GM18505 (cell line): ENCODE measurements around the gene SUCNR1.
"Not testable (repeated sequence)": the region's sequence is repeated elsewhere in the genome, so short reads cannot be mapped to it uniquely, and the experiment has no call there.

Source experiments
- ATAC-seq: cut with Tn5 transposase; IDR thresholded peaks from one replicate; pipeline ENCODE4 v1.9.1; 2021; ENCODE audit not compliant: unreplicated experiment
- POLR2A ChIP-seq: IDR thresholded peaks from 4 replicates; pipeline ENCODE4 v1.6.1; 2011; ENCODE audit warnings: borderline replicate concordance; ENCODE audit not compliant: insufficient read depth, insufficient read length; ENCODE audit errors: extremely low read depth

The SUCNR1 gene

DNA sequence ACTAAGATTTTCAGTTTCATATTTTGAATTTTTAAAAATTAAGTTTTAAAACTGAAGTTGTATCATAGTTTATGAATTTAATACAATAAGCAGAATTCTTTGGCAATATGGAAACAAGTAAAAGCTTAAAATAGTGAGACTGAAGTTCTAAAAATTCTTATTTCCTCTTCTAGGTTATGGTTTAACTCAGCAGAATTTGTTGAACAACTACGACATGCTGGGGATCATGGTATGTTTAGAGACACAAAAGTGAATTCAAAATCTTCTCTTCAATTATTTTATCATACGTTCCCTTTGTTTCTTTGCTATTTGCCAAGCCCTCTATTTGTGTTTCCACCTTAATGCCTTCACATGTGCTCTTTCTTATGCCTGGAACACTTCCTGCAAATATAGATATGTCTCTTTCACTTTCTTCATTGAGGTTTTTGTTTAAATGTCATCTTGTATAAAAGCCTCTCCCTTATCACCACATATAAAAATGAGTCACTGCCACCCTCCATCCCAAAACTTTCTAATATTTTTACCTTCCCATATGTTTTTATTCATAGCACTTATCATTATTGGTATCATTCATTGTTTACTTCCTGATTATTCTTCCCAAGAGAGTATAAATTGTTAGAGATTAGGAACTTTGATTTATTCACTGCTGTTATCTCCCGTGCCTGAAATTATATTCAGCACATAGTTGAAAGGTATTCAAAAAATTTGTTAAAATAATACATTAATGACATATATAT lies 6.4 kb downstream of the SUCNR1 start:
- no peak for TF ChIP-seq POLR2A
- no peak for ATAC-seq

DNA sequence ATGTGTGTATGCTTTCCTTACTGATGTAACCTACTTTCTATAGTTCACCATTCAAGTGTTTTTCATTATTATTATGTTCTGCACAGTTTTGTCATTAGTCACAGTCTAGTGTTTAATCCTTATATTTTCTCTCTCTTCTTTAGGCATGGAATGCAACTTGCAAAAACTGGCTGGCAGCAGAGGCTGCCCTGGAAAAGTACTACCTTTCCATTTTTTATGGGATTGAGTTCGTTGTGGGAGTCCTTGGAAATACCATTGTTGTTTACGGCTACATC lies 6.9 kb downstream of the SUCNR1 start:
- no peak for ATAC-seq
- TF ChIP-seq POLR2A: no peak

DNA sequence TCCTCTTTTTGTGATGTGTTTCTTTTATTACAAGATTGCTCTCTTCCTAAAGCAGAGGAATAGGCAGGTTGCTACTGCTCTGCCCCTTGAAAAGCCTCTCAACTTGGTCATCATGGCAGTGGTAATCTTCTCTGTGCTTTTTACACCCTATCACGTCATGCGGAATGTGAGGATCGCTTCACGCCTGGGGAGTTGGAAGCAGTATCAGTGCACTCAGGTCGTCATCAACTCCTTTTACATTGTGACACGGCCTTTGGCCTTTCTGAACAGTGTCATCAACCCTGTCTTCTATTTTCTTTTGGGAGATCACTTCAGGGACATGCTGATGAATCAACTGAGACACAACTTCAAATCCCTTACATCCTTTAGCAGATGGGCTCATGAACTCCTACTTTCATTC lies 7.7 kb downstream of the SUCNR1 start:
- ATAC-seq: no peak
- TF ChIP-seq POLR2A: no peak

DNA sequence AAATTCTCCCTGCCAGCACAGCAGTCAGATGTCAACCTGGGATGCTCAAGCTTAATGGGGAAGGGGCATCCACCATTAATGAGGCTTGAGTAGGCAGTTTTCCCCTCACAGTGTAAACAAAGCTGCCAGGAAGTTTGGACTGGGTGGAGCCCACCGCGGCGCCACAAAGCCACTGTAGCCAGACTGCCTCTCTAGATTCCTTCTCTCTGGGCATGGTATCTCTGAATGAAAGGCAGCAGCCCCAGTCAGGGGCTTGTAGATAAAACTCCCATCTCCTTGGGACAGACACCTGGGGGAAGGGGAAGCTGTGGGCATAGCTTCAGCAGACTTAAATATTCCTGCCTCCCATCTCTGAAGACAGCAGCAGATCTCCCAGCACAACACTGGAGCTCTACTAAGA lies 12.0 kb downstream of the SUCNR1 start:
- not testable (repeated sequence) for ATAC-seq

DNA sequence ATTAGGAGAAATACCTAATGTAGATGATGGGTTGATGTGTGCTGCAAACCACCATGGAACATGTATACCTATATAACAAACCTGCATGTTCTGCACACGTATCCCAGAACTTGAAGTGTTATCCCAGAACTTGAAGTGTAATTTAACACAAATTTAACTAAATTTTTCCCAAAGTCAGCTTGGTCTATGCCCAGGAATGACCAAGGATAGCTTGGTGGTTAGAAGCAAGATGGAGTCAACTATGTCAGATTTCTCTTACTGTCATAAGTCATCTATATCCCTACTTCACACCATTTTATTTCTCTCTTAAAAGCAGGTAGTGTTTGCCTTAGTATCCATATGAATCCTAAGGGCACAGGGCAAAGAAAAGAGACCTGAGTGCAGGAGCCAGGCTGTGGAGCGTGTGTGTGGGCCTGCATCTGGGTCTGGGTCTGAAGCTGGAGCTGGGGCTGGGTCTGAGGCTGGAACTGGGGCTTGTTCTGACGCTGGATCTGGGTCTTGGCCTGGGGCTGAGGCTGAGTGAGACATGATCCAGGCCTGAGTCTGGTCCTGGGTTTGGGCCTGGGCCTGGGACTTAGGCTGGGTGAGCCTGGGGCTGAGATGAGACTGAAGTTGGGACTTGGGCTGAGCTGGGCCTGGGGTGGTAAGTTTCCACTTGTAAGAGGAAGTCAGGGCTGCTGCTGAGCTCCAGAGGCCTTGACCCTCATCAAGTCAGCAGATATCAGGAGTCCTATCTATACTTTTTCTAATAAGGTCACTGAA lies 14.2 kb downstream of the SUCNR1 start:
- not testable (repeated sequence) for ATAC-seq

DNA sequence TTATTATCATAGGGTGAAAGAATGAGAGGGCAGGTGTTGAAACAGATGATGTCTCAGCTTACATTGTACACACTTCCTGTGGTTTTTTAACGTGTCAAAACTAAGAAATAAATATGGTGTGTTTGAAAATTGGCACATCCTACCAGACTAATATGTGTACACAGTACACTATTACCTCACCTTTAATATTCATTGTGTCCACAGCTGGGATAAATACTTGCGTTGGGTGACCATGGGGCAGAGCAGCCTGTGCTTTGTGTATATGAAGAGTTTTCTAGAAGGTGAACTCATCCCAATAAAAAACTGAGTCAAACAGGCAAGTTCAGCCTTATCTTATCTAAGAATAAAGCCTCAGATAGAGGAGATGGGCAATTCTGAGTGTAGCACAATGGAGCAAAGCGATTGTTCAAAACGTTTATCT lies 17.3 kb downstream of the SUCNR1 start:
- peak; percentile 62 for ATAC-seq
- no peak for TF ChIP-seq POLR2A

DNA sequence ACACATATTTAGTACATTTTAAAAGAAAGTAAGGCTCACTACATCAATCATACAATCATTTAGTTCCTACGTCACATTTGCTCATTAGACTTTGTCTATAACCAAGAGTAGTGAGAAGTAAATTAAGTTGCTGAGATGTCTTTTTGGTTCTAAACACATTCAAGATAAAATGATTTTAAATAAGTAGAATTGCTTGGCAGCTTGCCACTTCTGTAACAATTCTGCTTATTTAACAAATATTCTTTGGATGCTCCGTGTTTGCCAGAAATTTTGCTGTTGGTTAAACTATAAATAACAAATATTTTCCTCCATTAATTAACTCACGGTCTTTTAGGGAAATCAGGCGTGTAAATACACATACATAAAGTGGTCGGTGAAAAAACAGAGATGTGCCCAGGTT lies 18.3 kb downstream of the SUCNR1 start:
- TF ChIP-seq POLR2A: no peak
- ATAC-seq: no peak

DNA sequence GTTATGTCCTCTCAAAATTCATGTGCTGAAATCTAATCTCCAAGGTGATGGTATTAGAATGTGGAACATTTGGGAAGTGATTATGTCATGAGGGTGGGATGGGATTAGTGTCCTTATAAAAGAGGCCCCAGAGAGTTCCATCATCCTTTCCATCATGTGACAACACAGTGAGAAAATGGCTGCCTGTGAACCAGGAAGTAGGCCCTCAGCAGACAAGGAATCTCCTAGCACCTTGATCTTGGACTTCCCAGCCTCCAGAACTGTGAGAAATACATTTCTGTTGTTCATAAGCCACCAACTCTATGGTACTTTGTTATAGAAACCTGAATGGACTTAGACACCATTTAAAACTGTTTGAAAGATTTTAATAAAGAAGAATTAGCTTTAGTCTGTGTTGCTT lies 20.8 kb downstream of the SUCNR1 start:
- ATAC-seq: no peak

DNA sequence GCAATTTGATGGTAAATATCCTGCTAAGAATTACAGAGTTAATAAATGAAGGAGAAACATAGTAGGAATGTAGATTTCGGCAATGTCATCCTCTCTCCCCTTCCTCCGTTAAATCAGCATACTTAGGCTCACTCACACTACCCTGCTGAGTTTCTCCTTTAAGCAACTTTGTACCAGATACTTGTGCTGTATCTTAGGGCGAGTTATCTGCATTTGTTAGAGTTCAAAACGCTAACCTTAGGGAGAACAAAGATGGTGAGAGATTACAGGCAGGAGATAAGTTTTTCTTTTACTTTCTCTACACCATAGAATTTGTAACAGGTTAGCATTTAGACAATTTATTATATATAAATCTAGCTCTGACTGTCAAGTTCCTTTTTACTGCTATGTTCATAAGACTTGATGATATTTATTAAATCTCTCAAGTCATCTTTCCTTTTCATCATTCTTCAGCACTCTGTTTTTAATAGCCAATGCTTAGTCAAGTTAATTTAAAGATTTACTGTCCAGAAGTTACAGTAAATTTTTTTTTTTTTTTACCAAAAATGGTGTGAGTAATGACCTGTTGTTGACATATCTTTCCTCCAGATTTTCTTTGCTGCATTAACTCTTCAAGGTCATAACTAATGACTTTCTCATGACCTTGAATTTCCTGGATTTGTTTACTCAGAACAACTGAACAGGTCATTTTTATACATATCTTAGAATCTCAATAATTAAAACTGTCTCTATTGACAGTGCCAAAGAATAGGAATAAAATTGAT lies 22.2 kb downstream of the SUCNR1 start:
- no peak for TF ChIP-seq POLR2A

More for the DNA sequence above, 20.8 kb downstream of the SUCNR1 start:
- no peak for TF ChIP-seq POLR2A

DNA sequence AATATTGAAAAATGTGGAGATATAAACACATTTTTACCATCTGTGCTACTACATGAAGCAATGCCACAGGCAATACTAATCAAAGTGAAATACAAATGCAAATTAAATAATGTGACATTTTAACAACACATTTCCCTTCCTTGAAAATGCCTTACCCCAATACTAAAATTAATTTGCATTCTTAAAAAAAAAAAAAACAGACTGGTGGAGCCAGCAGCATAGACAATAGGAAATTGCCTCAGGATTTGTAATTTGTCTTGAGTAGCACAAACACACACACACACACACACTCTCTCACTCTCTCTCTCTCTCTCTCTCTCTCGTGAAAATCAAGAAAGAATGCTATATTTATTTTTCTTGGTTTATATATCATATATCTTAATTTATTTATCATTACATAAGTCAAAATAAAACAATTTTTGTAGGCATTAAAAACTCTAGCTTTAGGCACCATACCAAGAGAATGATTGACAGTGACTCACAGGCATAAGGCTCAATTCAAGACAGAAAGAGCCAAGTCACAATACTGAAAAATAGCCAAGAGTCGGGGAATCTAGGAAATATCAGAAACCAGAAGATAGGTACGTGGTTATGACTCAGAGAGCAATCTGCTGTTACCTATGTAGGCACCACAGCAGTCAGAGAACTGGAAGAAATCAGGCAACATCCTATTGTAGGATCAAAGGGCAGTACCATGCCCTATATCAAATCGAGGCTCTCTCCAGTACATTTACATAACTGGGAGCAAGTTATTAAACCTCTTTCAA lies 23.0 kb downstream of the SUCNR1 start:
- no peak for ATAC-seq
- TF ChIP-seq POLR2A: no peak

More for the DNA sequence above, 22.2 kb downstream of the SUCNR1 start:
- ATAC-seq: no peak

DNA sequence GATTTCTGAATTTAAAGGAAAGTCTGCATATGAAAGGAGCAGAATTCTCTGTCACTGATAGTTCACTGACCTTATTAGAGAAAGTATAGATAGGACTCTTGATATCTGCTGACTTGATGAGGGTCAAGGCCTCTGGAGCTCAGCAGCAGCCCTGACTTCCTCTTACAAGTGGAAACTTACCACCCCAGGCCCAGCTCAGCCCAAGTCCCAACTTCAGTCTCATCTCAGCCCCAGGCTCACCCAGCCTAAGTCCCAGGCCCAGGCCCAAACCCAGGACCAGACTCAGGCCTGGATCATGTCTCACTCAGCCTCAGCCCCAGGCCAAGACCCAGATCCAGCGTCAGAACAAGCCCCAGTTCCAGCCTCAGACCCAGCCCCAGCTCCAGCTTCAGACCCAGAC lies 24.7 kb downstream of the SUCNR1 start:
- not testable (repeated sequence) for ATAC-seq

DNA sequence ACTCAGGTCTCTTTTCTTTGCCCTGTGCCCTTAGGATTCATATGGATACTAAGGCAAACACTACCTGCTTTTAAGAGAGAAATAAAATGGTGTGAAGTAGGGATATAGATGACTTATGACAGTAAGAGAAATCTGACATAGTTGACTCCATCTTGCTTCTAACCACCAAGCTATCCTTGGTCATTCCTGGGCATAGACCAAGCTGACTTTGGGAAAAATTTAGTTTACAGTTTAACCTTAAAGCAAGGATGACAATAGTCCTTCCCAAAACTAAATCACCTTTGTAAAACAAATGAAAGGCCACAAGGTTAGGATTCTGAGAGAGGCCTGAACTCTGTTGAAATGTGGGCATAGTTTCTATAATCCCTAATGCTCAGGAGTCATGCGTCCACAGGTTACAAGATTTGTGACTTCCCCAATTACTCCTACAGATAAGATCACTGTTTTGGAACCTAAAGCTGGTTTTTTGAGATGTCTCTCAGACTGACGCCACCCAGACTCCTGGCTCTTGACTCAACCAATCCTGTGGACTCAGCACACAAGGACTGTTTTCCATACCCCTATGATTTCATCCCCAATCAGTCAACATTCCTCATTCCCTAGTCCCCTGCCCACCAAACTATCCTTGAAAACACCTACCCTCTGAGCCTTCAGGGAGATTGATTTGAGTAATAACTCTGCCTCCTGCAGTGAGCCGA lies 25.3 kb downstream of the SUCNR1 start:
- ATAC-seq: not testable (repeated sequence)

DNA sequence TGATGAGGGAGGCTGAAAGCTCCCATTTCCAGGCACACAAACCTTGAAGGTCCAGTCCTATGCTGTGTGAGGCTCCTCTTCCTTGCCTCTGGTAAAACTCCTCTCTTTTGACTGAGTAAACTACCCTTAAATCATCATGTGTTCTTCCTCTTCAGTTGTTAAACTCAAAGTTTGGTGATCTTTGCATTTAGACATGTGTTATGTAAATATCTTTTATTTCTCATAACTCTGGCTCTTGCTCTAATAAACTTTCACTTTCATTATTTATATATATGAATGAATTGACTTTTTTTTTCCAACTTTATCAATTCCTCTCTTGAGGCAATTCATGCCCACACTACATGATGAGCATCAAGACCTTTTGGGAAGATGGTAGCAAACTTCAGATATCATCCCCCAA lies 26.6 kb downstream of the SUCNR1 start:
- TF ChIP-seq POLR2A: no peak
- ATAC-seq: no peak

DNA sequence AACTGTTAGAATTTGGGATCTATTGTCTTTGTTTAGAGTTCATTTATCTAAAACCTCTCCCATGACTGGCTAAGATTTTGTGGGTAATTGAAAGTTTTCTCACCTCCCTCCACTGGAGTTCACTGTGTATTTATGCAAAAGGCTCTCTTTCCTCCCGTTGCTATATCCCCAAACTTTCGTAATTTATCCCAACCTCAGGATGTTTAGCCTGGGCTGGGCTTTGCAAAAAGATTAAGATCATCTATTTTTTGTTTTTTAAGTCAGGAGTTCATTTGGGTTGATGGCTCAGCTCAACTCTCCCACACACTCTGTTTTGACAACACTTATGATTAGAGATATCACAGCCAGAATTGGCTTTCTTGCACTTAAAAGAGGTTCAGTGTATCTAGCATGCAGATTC lies 27.0 kb downstream of the SUCNR1 start:
- TF ChIP-seq POLR2A: no peak
- ATAC-seq: no peak
